Caki2 (cell line): ENCODE data around the gene CCDC74B. TPM values are rescaled to one million over a fixed set of nuclear protein-coding genes. Genes with fewer than 3 reads are reported as not detected.
"Not testable (repeated sequence)": the region's sequence is repeated elsewhere in the genome, so short reads cannot be mapped to it uniquely, and the experiment has no call there.

Experiments used
- DNase-seq: peaks from one replicate; pipeline ENCODE4 v3.0.0-alpha.2; 2015; ENCODE audit warnings: low read depth
- in situ Hi-C: cut with HindIII; loops from 2 replicates; pipeline ENCODE4 v1.10.0; 2016; ENCODE audit warnings: low sequenced_read_pairs, low pct_unique_long_range_greater_than_20kb, mixed read lengths
- total RNA-seq: library from RNA; depleted of rRNA; stranded (reverse); fragments of >200 nt; shearing (Covaris generic); gene quantifications from 2 replicates; pipeline ENCODE4 v1.2.3, GENCODE V29; 2014; ENCODE audit warnings: low replicate concordance; rRNA removed

Gene CCDC74B
- total RNA-seq, 1 experiment from 2014 or later: 37.3 TPM

DNA sequence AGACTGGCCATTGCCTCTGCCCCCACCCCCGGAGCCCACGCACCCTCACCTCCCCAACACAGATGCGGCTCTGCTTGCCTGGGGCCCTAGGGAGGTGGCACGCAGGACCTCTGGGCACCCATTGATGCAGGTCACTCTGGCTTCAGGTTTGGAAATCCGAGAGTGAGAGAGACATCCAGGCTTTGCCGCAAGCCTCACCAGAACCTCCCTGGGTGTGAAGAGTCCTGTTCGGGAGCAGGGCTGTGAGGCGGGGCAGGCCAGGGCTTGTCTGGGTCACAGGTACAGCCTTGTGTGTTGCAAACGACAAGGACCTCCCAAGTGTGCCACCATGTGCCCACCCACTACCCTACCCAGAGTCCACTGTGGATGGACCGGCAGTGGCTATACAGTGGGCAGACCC, 8.4 kb downstream of the CCDC74B start:
- in situ Hi-C loops, DNase-seq: not testable (repeated sequence)

DNA sequence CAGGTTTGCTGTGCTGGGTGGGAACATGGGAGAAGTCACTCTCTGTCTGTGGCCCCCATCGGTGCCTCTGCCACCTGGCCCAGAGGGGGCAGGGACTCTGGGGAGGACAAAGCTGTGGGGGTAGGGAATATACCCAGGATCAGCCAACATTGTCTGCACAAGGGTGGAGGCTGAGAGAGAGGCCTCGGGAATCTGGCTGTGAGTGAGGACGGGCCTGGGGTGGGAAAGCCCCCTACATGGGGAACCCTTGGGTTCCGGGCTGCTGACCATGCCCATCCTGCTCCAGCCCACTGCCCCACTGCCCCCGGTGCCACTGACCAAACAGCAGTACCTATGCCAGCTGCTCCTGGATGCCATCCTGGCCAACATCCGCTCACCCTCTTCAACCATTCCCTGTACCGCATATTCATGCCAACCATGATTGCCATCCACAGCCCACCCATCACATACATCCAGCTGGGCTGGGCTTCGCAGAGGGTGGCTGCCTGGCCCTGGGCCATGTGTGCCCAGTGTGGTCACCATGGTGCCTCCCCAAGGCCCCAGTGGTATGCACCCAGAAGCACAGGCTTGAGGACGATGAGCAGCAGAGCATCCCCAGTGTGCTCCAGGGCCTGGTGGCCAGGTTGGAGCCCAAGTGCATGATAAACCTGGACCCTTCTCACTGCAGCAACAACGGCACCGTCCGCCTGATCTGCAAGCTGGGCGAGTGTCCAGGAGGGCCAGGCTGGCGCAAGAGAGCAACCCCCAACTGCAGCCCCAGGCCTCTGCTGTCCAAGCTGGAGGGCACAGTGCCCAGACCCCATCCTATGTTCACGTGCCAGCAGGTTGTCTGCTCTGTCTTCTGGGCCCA, 9.0 kb downstream of the CCDC74B start:
- in situ Hi-C loops: no loop called here
- no peak for DNase-seq

DNA sequence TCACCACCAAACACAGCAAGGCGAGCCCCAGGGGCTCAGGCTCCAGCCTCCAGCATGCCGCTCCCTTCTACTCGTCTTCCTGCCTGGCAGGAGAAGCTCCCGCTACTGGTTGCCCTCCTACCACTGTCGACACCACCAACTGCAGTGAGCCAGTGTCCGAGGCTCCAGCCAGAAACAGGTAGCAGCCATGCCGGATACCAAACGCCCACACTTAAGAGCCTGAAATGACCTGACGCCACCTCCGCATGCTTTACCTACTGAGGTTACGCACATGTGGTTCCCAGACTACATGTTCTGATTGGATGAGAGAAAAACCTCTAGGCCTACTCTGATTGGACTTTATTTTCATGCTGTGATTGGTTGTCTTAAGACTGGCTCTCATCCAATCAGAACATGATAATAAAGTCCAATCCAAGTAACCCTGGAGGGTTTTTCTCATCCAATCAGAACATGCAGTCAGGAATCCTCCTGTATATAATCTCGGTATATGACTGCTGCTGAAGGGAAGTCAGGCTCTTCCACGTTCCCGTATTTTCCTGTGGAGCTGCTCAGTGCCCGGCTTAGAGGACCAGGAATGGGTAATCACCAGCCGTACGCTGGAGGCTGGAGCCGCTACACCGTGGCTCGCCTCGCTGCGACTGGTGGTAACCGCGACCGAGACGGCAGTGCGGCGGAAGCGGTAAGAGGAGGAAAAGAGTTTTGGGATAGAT, 15.6 kb downstream of the CCDC74B start, which contains the start of gene POTEF:
POTEF (minus strand) TSS at position 103 of the 710 bp plus-strand sequence. CDS start 8,707 bp downstream, outside the sequence.
- DNase-seq: peak; percentile 79
- in situ Hi-C loops: not testable (repeated sequence)

DNA sequence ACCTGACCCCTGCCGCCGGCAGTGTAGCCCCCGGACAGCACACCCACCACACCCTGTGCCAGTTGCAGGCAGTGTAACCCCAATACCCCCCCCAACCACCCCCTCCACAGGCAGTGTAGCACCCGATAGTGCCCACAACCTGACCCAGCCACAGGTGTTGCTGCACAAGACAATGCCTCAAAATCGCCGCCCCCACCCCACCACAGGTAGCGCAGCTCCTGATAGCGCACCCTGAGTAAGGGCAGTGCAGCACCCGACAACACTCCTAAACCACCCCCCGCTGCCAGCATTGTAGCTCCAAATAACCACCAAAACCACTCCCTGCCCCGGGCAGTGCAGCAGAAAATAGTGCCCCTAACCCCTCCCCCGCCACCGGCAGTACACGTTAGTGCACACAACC, 16.4 kb downstream of the CCDC74B start:
- in situ Hi-C loops, DNase-seq: not testable (repeated sequence)

DNA sequence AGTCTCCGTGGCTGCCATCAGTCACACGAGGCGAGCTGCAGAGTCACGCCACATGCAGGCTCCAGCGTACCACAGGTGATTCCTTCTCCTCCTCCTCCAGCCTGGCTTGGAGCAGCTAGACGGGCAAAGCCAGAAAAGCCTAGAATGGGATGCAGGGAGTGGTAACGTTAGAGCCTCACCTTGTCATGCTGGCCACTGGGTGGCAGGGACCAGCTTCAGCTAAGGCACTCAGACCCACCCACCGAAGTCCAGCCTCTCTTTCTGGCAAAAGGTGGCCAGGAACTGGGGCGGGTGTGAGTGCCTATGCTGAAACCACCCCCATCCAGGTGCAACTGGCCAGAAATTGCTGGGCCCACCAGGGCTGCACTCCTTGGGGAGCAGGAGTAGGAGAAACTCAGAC, 17.2 kb downstream of the CCDC74B start:
- DNase-seq, in situ Hi-C loops: not testable (repeated sequence)

DNA sequence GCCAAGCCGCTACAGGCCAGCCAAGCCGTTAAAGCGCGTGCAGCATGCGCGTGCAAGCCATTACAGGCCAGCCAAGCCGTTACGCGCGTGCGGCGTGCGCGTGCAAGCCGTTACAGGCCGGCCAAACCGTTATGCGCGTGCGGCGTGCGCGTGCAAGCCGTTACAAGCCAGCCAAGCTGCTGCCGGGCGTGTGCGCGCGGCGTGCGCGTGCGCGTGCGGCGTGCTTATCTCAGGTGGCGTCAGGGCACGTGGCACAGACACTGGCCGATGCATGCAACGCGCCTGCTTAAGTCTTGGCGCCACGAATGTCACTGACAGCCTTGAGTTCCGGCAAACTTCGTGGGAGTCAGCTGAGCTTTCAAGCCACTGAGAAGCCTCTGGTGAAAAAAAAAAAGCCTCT, 24.0 kb downstream of the CCDC74B start:
- in situ Hi-C loops, DNase-seq: not testable (repeated sequence)

DNA sequence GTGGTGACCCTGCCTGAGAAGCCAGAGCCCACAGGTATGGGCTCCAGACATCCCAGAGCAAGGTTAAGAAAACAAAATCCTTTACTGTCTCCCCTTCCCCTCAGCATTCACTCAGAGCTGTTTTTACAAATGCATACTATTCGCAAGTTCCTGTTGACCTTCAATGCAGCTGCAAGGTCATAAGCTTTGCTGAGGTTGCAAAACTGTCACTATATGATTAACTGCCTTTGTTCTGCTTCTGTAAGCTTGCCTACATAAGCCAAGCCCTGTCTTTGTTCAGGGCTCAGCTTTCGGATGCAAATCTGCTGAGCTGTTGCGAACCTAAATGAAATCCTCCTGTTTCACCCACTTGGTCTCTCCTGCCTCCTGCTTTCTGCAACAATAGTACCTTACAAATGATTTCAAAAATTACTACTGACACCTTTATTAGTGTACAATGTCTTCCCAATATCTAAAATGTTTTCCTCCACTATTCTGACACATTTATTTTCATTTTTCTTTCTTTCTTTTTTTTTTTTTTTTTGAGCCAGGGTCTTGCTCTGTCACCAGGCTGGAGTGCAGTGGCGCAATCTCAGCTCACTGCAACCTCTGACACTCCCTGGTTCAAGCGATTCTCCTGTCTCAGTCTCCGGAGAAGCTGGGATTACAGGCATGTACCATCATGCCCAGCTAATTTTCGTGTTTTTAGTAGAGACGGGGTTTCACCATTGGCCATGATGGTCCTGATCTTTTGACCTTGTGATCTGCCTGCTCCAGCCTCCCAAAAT, 42.1 kb downstream of the CCDC74B start:
- in situ Hi-C loops: not testable (repeated sequence)

More for the DNA sequence above, 42.1 kb downstream of the CCDC74B start:
- not testable (repeated sequence) for DNase-seq

Other genes with a start within 250 kb of the CCDC74B start
- not detected in 2 replicates for gene RAB6C, start 165.4 kb downstream of the CCDC74B start, total RNA-seq
- 1.8 and 6.4 TPM in 2 replicates for gene POTEF, start 15.9 kb downstream of the CCDC74B start, total RNA-seq
- 38.0 and 46.7 TPM in 2 replicates for gene SMPD4, start 36.5 kb upstream of the CCDC74B start, total RNA-seq
- 330 and 444 TPM in 2 replicates for gene MZT2B, start 37.1 kb upstream of the CCDC74B start, total RNA-seq
- not detected in 2 replicates for gene TUBA3E, start 53.3 kb upstream of the CCDC74B start, total RNA-seq
- gene IMP4, start 197.8 kb upstream of the CCDC74B start, total RNA-seq: 78.6 and 105 TPM in 2 replicates
- 20.8 and 26.1 TPM in 2 replicates for gene PTPN18, start 210.9 kb upstream of the CCDC74B start, total RNA-seq